Measurements from ENCODE around the gene NOL4L.

DNA sequence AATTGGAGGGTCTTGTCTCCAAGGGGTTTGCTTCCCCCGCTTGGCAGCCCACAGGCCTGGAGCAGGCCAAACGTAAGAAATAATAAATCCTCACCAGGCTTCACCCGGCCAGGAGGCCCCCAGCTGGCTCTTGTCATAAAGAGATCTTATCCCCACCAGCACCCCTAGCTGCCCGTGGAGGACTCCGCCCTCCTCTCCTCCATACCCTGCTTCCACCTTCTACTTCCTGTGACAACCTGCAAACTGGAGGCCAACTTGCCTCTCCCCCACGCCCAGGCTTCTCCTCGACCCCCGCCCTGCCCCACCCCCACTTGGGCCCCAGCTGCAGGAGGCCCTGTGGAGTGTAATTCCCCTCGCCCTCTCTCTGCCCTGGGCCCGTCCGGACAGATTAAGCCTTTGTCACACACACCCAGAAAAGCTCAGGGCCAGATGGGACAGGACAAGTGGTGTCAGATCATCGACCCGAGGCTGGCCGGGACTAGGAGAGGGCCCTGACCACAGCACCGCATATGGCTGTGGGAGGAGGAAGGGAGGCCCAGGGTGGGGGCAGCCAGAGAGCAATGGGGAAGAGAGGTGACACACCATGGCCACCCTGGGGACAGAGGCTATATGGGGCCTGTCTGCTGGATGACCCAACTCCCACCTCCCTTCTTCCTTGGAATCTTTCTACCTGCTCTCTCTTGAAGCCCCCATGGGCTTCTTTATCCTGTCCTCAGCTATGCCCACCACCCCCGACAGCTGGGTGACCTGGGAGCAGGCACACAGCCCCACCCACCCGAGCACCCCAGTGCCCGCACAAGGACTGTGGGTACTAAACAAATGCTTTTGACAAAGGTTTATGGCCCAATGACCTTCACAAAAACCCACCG is 3.9 kb downstream of the NOL4L start:
- TF ChIP-seq CTCF (IDR thresholded peaks at IDR 0.05; ENCODE audit: insufficient read depth, low read length, poor library complexity, severe bottlenecking): no peak
- TF ChIP-seq EZH2phosphoT487 (conservative IDR thresholded peaks at IDR 0.05; ENCODE audit: low read length): no peak
